Activated CD4-positive, alpha-beta T cell treated with anti-CD3 and anti-CD28 coated beads, Interleukin-2, amount 10 ng/mL, durations not matched to agents 24 days and 14 days (primary cell): Measurements from ENCODE around the gene EIF1B. TPM values are rescaled to one million over a fixed set of nuclear protein-coding genes. Genes with fewer than 3 reads are reported as not detected.

Source experiments
- DNase-seq: peaks from one replicate; pipeline ENCODE4 v3.0.0; 2022
- H3K27ac Mint-ChIP-seq: one replicate; pipeline ENCODE4 v1.8.0; 2022; ENCODE audit warnings: mild to moderate bottlenecking, mixed read lengths
- H3K27me3 Mint-ChIP-seq: one replicate; pipeline ENCODE4 v1.8.0; 2022; ENCODE audit warnings: mixed read lengths
- H3K36me3 Mint-ChIP-seq: one replicate; pipeline ENCODE4 v1.8.0; 2022; ENCODE audit warnings: low read depth, mild to moderate bottlenecking, mixed read lengths
- H3K4me1 Mint-ChIP-seq: one replicate; pipeline ENCODE4 v1.8.0; 2021; ENCODE audit warnings: mixed read lengths
- H3K4me3 Mint-ChIP-seq: one replicate; pipeline ENCODE4 v1.8.0; 2022; ENCODE audit warnings: mild to moderate bottlenecking, moderate library complexity, mixed read lengths
- H3K9me3 Mint-ChIP-seq: one replicate; pipeline ENCODE4 v1.8.0; 2021; ENCODE audit warnings: mixed read lengths
- intact Hi-C: fragments of 100-400 bp; cut with micrococcal nuclease; formaldehyde crosslinking; loops from one replicate; pipeline ENCODE4 v1.15.1; 2023
- total RNA-seq: library from RNA; stranded (reverse); gene quantifications from 2 replicates; pipeline ENCODE4 v1.2.3, GENCODE V29; 2022

Gene EIF1B
- total RNA-seq, 1 donor from 2014 or later, result 46.1 TPM

DNA sequence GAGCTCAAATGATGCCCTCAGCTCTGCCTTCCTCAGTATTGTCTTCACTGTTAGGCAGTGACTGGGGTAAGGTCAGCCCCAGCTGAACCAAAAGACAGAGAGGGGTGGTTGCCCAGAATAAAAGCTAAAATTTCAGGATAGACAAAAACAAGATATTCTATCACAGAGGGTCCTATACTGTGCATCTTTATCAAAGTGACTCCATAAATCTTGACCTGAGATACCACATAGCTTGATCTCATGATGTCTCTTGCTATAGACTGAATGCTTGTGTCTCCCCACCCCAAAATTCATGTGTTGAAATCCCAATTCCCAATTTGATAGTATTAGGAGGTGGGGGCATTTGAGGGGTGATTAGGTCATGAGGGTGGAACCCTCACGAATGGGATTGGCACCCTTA is 30.4 kb downstream of the EIF1B start:
- Mint-ChIP-seq H3K4me1 (peaks cover 4% of the 10 kb centered on the region), H3K36me3 (no peaks in the 10 kb centered on the region), H3K27ac (no peak overlapping the region), H3K27me3 (peaks cover 7% of the 10 kb centered on the region), H3K4me3 (no peak overlapping the region), H3K9me3 (peaks cover 3% of the 10 kb centered on the region)
- intact Hi-C loops, result loop anchor here (5.0 kb wide), 1 partner anchor 187 kb away; no protein-coding TSS in a partner anchor
- DNase-seq, result no peak

DNA sequence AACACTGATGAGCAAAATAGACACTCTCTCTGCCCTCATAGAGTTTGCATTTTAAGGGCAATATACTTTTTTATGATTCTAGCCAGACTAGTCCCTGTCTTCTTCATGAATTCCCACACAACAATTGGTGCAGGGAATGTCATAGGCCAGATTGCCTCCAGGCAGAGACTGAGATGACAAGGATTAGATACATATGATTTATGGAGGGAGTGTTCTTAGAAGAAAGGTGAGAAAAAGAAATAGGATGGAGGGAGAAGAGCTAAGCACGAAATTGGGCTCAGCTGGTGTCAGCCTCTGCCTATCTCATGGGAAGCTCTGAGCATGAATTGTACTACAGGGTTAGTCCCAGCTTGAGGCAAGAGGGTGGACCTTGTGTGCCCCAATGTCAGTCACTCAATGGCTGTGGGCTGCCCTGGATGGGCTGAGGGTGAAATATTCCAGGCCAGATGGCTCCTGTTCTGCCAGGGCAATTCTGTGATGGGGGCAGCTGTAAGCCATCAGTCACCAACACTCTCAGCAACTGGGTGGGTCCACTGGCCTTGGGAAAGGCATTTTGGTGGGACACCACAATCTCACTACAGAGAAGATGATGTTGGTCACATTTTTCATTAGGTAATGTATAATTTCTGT is 31.1 kb downstream of the EIF1B start:
- no peaks in the 10 kb centered on the region for H3K36me3 Mint-ChIP-seq
- H3K4me1 Mint-ChIP-seq, result peaks cover 4% of the 10 kb centered on the region
- intact Hi-C loops, result no loop called here
- H3K27ac Mint-ChIP-seq, result no peak overlapping the region
- no peak for DNase-seq
- peaks cover 3% of the 10 kb centered on the region for H3K9me3 Mint-ChIP-seq
- peaks cover 7% of the 10 kb centered on the region for H3K27me3 Mint-ChIP-seq
- H3K4me3 Mint-ChIP-seq, result no peak overlapping the region

DNA sequence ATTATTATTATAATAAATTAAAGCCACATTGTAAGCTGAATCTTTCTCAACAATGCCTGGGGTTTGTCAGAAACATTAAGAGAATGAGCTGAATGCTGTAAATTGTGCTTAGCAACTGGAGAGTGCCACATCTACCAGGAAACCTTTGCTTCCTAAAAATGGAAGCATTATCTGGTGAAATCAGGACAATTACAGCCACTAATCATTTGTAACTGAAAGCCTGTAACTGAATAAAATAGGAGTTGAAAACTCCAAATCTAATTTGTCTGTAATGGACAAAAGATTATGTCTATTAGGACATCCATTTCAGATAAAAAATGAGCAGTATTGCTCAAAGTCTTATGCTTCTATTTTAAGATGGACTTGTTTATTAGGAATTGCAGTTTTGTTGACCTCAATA is 32.2 kb downstream of the EIF1B start:
- no peaks in the 10 kb centered on the region for H3K36me3 Mint-ChIP-seq

DNA sequence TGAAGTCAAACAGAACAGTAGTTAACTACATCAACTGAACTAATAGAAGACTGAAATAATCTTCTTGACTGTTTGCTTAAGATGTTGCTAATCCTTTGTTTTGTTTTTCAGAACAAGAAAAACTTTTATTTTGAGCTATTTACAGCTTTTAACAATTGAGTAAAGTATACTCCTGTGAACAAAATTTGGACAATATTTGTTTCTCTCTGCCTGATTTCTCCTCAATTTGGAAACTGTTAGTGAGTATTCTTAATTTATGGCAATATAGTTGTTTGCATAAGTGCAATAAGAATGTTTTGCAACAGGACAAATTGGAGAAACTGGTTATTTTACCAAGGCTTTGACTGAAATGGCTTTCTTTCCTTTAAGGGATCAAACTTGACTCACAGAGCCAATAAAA is 41.0 kb downstream of the EIF1B start:
- Mint-ChIP-seq H3K27ac (no peak overlapping the region), H3K9me3 (peaks cover 14% of the 10 kb centered on the region), H3K4me1 (no peaks in the 10 kb centered on the region), H3K4me3 (no peak overlapping the region), H3K36me3 (no peaks in the 10 kb centered on the region), H3K27me3 (peaks cover 6% of the 10 kb centered on the region)
- no peak for DNase-seq
- intact Hi-C loops, result no loop called here

More for the DNA sequence above, 32.2 kb downstream of the EIF1B start:
- Mint-ChIP-seq H3K4me3 (no peak overlapping the region), H3K9me3 (peaks cover 3% of the 10 kb centered on the region), H3K27ac (no peak overlapping the region), H3K27me3 (peaks cover 7% of the 10 kb centered on the region), H3K4me1 (peaks cover 4% of the 10 kb centered on the region)
- DNase-seq, result no peak
- intact Hi-C loops, result no loop called here

DNA sequence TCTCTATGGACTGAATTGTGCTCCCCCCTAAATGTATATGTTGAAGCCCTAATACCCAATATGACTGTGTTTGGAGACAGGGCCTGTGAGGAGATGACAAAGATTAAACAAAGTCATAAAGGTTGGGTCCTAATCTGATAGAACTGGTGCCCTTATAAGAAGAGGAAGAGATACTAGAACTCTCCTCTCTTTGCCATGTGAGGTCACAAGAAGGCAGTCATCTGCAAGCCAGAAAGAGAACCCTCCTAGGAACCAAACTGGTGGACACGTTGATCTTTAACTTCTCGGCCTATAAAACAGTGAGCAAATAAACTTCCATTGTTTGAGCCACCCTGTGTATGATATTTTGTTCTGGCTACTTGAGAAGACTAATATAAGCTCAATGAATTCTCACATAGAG is 45.9 kb downstream of the EIF1B start:
- H3K4me3 Mint-ChIP-seq, result no peak overlapping the region
- H3K27ac Mint-ChIP-seq, result no peak overlapping the region
- intact Hi-C loops, result no loop called here
- H3K9me3 Mint-ChIP-seq, result peaks cover 10% of the 10 kb centered on the region
- no peak for DNase-seq
- H3K27me3 Mint-ChIP-seq, result peaks cover 6% of the 10 kb centered on the region
- H3K36me3 Mint-ChIP-seq, result no peaks in the 10 kb centered on the region
- no peaks in the 10 kb centered on the region for H3K4me1 Mint-ChIP-seq

DNA sequence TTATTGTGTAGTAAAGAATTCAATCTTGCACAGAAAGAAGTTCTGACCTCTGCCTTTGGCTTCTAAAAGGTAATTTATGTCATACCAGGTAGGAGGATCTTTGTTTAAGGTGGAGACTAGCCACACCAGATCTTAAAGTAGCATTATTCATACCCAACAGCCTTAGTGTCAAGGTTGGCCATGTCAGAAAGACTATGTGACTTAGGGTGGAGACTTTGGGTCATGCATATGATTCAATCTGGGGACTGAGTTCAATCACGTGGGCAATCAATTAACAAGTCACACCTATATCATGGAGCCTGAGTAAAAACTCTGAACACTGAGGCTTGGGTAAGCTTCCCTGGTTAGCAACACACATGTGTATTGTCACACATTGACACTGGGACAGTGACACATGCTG is 48.9 kb downstream of the EIF1B start:
- no peak for DNase-seq
- Mint-ChIP-seq H3K27me3 (peaks cover 12% of the 10 kb centered on the region), H3K4me3 (no peak overlapping the region), H3K36me3 (no peaks in the 10 kb centered on the region), H3K9me3 (peaks cover 6% of the 10 kb centered on the region), H3K4me1 (no peaks in the 10 kb centered on the region), H3K27ac (no peak overlapping the region)
- intact Hi-C loops, result no loop called here

Other genes with a start within 250 kb of the EIF1B start
- gene ENTPD3, start 77.5 kb downstream of the EIF1B start, total RNA-seq, result not detected in 2 replicates
- gene RPL14, start 147.6 kb downstream of the EIF1B start, total RNA-seq, result 2,598 and 2,688 TPM in 2 replicates
- 6.1 and 8.4 TPM in 2 replicates for gene ZNF619, start 167.4 kb downstream of the EIF1B start, total RNA-seq
- gene ZNF620, start 196.3 kb downstream of the EIF1B start, total RNA-seq, result 4.9 and 5.6 TPM in 2 replicates
- 18.6 and 19.2 TPM in 2 replicates for gene ZNF621, start 215.3 kb downstream of the EIF1B start, total RNA-seq